ENCODE measurements around the gene TEAD3. TPM values are rescaled to one million over a fixed set of nuclear protein-coding genes. Genes with fewer than 3 reads are reported as not detected.

Gene TEAD3
- total RNA-seq, 1 experiment from 2014 or later = 34.3 TPM

GRCh38 chr6:35473850-35474130 lies 23.1 kb downstream of the TEAD3 start (continued):
- peak; percentile 76; the same call in 1 of the 2 replicates for TF ChIP-seq ZMAT4 (CRISPR knock-in tag; IDR thresholded peaks at IDR 0.05)

- H3K27me3 Mint-ChIP-seq (ENCODE audit: low read depth) = peaks cover 5% of the 10 kb centered on the region
- no peaks in the 10 kb centered on the region for H3K9me3 Mint-ChIP-seq
- H3K4me3 Mint-ChIP-seq = no peak overlapping the region; the same call in 1 of the 2 replicates
- 0 out of 2 replicates have a peak, but pooled peaks have one; percentile 59 for TF ChIP-seq NFATC4 (CRISPR knock-in tag; IDR thresholded peaks at IDR 0.05)
- TF ChIP-seq ZNF671 (CRISPR knock-in tag; IDR thresholded peaks at IDR 0.05) = peak; percentile 86; the same call in 1 of the 2 replicates
- no peak for TF ChIP-seq RELA (CRISPR knock-in tag; IDR thresholded peaks at IDR 0.05; ENCODE audit: borderline replicate concordance)
- TF ChIP-seq ZNF532 (CRISPR knock-in tag; IDR thresholded peaks at IDR 0.05; ENCODE audit: borderline replicate concordance) = peak; percentile 72; the same call in 1 of the 2 replicates
- TF ChIP-seq PRRX2 (CRISPR knock-in tag; IDR thresholded peaks at IDR 0.05) = peak; percentile 80; the same call in 1 of the 2 replicates
- TF ChIP-seq CREB1 (CRISPR knock-in tag; IDR thresholded peaks at IDR 0.05) = 0 out of 2 replicates have a peak, but pooled peaks have one; percentile 46
- no peak for TF ChIP-seq AR (CRISPR knock-in tag; IDR thresholded peaks at IDR 0.05)
- peak; percentile 88 for TF ChIP-seq ZNF416 (CRISPR knock-in tag; IDR thresholded peaks at IDR 0.05)
- no peak for TF ChIP-seq CDX4 (CRISPR knock-in tag; IDR thresholded peaks at IDR 0.05; ENCODE audit: borderline replicate concordance)
- TF ChIP-seq SP1 (CRISPR knock-in tag; conservative IDR thresholded peaks at IDR 0.05) = no peak
- 0 out of 2 replicates have a peak, but pooled peaks have one; percentile 39 for TF ChIP-seq EMX1 (CRISPR knock-in tag; IDR thresholded peaks at IDR 0.05)
- TF ChIP-seq ERG (CRISPR knock-in tag; IDR thresholded peaks at IDR 0.05) = 0 out of 2 replicates have a peak, but pooled peaks have one; percentile 36
- DNase-seq (ENCODE audit: low spot score) (no peak), ATAC-seq (peak; percentile 5)
- POLR2A ChIA-PET = interaction anchor here (0.5 to 7.9 kb wide), 15 partner anchors 8 to 961 kb away, joined by 3 to 54 read pairs (median 4); partner anchors contain the start of gene TEAD3
- CTCF ChIA-PET = interaction anchor here (0.6 to 1.5 kb wide), 8 partner anchors 13 to 263 kb away, joined by 3 to 9 read pairs (median 5); no protein-coding TSS in a partner anchor
- H3K27ac Mint-ChIP-seq = peak overlapping the region; percentile 73
- H3K4me1 Mint-ChIP-seq = peaks cover 46% of the 10 kb centered on the region
- H3K36me3 Mint-ChIP-seq = peaks cover 58% of the 10 kb centered on the region
Observed at GRCh38 chr6:35473075-35473849, 23.6 kb downstream of the TEAD3 start.

Data from WTC11 (cell line).